ENCODE results near the gene SEC24A.

The SEC24A gene

GRCh38 chr5:134736173-134736812 is 87.7 kb downstream of the SEC24A start:
- H3K27ac ChIP-seq = no peak overlapping the region
- no peak for TF ChIP-seq CTCF (IDR thresholded peaks at IDR 0.05)
- TF ChIP-seq ZFX (IDR thresholded peaks at IDR 0.05; ENCODE audit: borderline replicate concordance) = no peak

GRCh38 chr5:134738133-134738962 is 89.8 kb downstream of the SEC24A start, which contains the start of gene CAMLG:
CAMLG (plus strand) TSS chr5:134738548; CDS start chr5:134738621, 73 bp downstream.
- H3K27ac ChIP-seq = peak within 1 kb of the TSS; percentile 85
- TF ChIP-seq CTCF (IDR thresholded peaks at IDR 0.05) (peak; percentile 63), ZFX (IDR thresholded peaks at IDR 0.05; ENCODE audit: borderline replicate concordance) (no peak)

GRCh38 chr5:134738963-134739661 is 90.5 kb downstream of the SEC24A start:
- no peak for TF ChIP-seq ZFX (IDR thresholded peaks at IDR 0.05; ENCODE audit: borderline replicate concordance)
- peak; percentile 59 for TF ChIP-seq CTCF (IDR thresholded peaks at IDR 0.05)
- H3K27ac ChIP-seq = peak overlapping the region; percentile 85

GRCh38 chr5:134741052-134741451 is 92.5 kb downstream of the SEC24A start:
- no peak overlapping the region for H3K27ac ChIP-seq
- no peak for TF ChIP-seq ZFX (IDR thresholded peaks at IDR 0.05; ENCODE audit: borderline replicate concordance)
- TF ChIP-seq CTCF (IDR thresholded peaks at IDR 0.05) = no peak

GRCh38 chr5:134742134-134742533 is 93.5 kb downstream of the SEC24A start:
- TF ChIP-seq CTCF (IDR thresholded peaks at IDR 0.05) = no peak
- TF ChIP-seq ZFX (IDR thresholded peaks at IDR 0.05; ENCODE audit: borderline replicate concordance) = no peak
- no peak overlapping the region for H3K27ac ChIP-seq

- TF ChIP-seq CTCF (IDR thresholded peaks at IDR 0.05) (no peak), ZFX (IDR thresholded peaks at IDR 0.05; ENCODE audit: borderline replicate concordance) (no peak)
- H3K27ac ChIP-seq = no peak overlapping the region
Observed at GRCh38 chr5:134749415-134749814, 100.8 kb downstream of the SEC24A start.

All from 22Rv1 (cell line).